GM19193 (cell line): ENCODE data around the gene RIF1.

Experiments
- POLR2A ChIP-seq: IDR thresholded peaks from 4 replicates; pipeline ENCODE4 v1.6.1; 2011; ENCODE audit not compliant: insufficient read depth, insufficient read length; ENCODE audit errors: extremely low read depth

RIF1 gene

DNA sequence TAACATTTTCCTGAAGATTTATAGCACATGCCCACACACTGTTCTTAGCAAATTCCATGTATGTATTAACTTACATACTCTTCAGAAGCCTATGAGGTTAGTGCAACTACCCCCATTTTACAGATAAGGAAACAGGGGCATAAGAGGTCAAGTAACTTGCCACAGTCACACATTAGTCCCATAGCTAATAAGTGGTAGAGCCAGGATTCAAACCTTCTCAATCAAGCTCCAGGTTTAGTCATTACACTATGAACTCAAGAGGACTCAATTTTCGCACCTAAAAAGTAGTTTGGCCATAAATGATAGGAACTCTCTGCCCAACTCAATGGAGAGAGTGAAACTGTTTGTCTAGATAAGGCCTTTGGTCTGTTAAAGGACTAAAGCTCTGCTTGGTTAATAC, 9.7 kb upstream of the RIF1 start:
- TF ChIP-seq POLR2A = no peak

DNA sequence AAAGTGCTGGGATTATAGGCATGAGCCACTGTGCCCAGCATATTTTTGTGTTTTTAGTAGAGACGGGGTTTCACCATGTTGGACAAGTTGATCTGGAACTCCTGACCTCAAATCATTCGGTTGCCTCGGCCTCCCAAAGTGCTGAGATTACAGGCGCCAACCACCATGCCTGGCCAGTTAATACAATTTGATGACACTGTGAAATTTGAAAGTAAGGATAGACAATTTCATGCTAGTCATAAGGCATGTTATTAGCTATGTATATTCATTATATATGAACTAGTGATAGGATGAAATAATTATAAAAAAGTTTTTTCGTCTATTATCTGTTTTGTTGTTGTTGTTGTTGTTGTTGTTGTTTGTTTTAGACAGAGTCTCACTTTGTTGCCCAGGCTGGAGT, 8.6 kb upstream of the RIF1 start:
- TF ChIP-seq POLR2A = no peak

DNA sequence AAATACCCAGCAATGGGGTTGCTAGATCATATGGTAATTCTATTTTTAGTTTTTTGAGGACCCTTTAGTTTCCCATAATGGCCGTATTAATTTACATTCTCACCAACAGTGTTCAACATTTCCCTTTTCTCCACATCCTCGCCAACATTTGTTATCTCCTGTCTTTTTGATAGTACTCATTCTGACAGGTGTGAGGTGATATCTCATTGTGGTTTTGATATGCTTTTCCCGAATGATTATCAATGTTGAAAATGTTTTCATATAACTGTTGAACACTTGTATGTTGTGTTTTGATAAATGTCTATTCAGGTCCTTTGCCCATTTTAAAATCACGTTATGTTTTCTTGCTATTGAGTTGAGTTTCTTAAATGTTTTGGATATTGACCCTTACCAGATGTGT, 5.8 kb upstream of the RIF1 start:
- TF ChIP-seq POLR2A = no peak

DNA sequence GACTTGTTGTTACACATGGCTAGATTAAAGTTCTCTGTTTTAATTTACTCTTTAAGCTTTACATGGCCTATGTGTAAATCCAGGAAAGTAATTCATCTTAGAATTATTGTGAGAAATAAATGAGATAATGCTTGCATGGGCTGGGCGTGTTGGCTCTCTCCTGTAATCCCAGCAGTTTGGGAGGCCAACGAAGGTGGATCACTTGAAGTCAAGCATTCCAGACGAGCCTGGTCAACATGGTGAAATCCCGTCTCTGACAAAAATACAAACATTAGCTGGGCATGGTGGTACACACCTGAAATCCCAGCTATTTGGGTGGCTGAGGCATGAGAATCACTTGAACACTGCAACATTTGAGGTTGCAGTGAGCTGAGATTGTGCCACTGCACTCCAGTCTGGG, 4.3 kb upstream of the RIF1 start:
- no peak for TF ChIP-seq POLR2A

DNA sequence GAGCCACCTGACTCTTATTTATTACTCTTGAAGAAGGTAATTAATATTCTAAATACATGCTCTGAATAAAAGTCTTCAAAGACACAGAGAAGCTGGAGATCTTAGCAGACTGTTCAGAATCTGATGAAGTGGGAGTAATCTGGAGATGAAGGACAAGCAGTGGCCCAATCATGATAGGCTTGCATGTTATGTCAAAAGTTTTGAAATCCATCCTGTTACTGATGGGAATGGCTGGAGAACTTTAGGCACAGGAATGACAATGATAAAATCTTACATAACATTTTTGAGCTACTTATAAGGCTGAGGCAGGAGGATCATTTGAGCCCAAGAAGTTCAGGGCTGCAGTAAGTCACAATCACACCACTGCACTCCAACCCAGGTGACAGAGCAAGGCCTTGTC, 2.4 kb upstream of the RIF1 start:
- TF ChIP-seq POLR2A = no peak

DNA sequence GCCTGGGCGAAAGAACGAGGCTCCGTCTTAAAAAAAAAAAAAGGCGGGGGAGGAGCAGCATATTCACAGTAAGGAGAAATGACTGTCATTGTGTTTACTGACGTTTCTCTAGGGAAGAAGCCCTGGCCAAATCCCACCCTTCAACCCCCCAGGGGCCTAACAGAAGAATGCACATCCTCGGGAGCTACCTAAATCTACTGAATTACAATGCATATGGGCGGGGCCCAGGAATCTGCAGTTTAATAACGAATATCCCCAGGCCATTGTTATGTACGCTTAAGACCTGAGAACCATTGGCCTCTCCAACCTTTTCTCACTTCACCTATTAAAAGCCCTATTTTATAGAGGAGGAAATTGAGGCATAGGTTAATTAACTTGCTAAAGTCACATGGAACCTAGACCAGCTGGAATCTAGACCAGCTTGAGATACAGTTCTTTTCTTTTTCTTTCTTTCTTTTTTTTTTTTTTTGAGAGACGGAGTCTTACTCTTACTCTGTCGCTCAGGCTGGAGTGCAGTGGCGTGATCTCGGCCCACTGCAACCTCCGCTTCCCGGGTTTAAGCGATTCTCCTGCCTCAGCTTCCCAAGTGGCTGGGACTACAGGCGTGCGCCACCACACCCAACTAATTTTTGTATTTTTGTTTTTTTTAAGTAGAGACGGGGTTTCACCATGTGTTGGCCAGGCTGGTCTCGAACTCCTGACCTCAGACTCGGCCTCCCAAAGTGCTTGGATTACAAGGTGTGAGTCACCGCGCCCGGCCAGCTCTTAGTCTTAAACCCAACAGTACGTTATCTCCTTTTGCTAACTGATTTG, 708 bp upstream of the RIF1 start:
- TF ChIP-seq POLR2A = no peak

DNA sequence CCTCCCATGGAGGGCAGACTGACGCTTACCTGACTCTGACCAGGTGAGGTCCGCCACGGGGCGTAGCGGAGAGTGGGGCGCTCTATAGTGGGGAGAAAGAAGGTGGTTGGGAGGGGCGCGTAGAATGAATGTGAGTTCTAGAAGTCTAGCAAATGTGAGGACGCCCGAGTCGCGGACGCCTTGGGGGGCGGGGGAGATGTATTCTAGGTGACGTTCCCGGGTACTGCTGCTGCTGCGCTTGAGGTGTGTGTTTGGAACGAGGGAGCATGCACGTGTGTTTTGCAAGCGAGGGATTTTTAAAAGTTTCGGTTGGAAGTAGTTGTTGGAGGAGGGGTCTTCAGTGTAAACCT, 758 bp downstream of the RIF1 start:
- TF ChIP-seq POLR2A = no peak

DNA sequence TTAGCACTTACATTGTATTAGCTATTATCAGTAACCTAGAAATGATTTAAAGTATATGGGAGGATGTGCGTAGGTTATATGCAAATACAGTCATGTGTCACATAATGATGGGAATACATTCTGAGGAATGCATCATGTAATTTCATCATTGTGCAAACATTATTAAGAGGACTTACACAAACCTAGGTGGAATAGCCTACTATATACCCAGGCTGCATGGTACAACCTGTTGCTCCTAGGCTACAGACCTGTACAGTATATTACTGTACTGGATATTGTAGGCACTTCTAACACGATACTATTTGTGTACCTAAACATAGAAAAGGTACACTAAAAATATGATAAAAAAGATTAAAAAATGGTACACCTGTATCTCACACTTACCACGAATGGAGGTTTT, 7.9 kb downstream of the RIF1 start:
- no peak for TF ChIP-seq POLR2A

DNA sequence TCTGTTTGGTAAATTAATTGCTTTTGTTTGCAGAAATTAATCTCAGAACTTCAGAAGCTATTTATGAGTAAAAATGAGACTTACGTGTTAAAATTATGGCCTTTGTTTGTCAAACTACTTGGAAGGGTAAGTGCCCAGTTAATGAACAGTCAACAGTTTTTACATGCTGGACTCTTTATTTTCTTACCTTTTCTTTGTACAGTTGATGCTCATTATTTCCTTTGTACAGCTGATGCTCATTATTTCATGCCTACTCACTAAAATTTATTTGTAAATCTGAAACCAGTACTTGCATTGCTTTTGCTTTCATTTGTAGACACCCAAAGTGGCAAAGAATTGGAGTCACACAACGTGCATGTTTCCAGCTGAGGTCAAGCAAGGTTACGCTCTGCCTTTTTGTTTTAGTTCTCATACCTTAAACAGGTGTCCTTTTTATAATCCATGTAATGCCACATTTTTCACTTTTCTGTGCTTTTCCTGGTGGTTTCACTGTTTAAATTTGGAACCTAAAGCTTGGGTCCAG, 13.3 kb downstream of the RIF1 start:
- no peak for TF ChIP-seq POLR2A

DNA sequence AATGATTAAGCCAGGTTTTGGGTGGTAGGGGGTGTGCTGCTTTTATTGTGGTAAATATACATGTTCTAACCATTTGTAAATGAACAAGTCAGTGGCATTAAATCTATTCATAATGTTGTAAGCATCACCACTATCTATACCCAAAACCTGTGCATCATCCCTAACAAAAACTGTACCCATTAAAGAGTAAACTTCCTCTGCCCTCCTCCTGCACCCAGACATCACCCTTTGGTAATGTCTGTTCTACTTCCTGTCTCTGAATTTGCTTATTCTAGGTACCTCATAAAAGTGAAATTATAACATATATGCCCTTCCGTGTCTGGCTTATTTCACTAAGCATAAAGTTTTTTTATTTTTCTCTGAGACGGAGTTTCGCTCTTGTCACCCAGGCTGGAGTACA, 14.1 kb downstream of the RIF1 start:
- no peak for TF ChIP-seq POLR2A

DNA sequence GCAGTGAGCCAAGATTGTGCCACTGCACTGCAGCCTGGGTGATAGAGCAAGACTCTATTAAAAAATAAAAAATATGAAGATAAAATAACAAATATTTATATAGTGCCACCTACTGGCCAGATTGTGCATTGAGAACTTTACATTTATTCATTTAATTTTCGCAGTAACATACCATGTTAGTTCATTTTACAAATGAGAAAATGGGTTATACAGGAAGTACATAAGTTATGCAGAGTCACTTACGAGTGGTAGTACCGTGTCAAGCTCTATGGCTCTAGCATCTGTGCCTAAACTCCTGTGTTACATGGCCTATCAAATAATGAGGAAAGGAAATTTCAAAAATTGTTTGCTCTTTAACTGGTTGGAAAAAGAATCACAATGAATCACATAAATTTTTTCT, 27.9 kb downstream of the RIF1 start:
- TF ChIP-seq POLR2A = no peak

DNA sequence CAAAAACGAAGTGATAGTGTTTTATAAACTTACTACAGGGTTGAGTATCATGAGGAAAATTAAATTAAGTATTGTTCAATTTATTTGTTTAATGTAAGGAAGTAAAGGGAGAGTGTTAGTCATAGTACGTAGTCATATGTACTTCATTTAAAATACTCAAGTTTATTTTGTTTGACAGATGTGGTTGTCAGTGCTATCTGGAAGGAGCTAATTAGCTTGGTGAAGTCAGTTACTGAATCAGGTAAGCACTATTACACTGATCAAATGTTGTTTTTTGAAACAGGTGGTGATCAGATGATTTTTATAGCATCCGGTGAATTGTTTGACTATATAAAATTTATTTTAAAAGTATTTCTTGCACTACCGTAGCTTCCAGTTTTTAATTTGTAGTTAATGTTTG, 28.8 kb downstream of the RIF1 start:
- TF ChIP-seq POLR2A = no peak

DNA sequence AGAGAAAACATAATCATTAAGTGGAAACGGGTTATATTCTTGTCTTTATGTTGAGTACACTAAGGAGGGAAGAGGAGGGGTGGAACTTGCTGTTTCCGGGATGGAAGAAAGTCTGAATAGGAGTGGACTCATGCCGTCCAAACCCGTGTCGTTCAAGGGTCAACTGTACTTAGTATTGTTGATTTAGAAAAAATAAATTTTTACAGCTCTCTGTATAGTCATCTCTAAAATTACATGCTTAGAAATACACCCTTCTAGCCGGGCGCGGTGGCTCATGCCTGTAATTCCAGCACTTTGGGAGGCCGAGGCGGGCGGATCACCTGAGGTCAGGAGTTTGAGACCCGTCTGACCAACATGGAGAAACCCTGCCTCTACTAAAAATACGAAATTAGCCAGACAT, 29.4 kb downstream of the RIF1 start:
- TF ChIP-seq POLR2A = no peak

DNA sequence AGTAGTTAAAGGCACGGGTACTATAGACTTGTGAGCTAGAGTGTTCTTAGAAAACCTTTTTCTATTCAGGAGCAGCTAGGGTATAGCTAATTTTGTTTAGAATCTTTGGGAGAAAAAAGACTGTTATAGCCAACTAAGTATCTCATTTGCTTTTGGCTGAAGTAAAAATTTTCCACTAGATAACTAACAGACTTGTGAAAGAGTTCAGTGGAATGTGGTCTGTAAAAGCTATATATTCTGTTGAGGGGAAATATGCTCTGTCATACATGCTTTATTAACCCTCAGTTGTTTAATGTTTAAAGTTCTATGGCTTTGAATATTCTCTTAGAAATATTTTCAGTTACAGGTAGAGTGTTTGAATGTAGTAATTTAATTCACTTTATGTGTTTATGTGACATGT, 49.7 kb downstream of the RIF1 start:
- TF ChIP-seq POLR2A = no peak

DNA sequence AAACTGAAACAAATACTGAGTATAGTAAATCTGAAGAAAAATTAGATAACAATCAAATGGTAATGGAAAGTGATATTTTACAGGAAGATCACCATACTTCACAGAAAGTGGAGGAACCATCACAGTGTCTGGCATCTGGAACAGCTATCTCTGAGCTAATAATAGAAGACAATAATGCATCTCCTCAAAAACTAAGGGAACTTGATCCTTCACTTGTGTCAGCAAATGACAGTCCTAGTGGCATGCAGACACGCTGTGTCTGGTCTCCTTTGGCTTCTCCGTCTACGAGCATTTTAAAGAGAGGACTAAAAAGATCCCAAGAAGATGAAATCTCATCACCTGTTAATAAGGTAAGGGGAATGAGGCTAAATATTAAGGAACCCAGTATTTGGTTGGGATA, 56.1 kb downstream of the RIF1 start:
- TF ChIP-seq POLR2A = no peak

DNA sequence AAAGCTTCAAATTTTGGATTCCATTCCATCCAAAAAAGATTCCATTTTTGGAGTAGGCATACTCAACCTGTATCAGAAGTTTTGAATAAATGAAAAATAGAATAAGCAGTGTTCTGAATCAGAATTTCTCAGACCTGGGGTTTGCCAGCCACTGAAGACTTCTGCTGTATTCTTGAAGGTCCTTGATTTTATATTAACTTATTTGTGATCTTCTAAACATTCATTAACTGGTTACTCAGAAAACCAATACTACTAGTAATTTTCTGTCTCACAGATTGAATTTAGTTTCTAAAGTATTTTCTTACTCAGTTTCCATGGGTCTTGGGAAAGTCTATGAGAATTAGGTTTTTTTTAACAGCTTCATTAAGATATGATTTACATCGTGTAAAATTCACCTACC, 60.9 kb downstream of the RIF1 start:
- TF ChIP-seq POLR2A = no peak

DNA sequence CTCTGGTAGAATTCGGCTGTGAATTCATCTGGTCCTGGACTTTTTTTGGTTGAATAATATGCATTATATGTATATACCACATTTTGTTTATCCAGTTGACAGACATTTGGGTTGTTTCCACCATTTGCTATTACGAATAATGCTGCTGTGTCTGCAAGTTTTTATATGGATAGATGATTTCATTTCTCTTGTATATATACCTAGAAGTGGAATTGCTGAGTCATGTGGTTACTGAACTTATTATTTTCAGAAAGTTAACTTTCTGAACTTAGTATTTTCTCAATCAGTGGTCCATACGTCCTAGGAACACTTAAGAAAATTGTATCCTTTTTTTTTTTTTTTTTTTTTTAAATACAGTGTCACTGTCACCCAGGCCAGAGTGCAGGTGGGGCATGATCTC, 63.3 kb downstream of the RIF1 start:
- TF ChIP-seq POLR2A = no peak
